HUES48 (cell line): ENCODE measurements around the gene PTPN3.
"Not testable (repeated sequence)": the region's sequence is repeated elsewhere in the genome, so short reads cannot be mapped to it uniquely, and the experiment has no call there.

Source experiments
- H3K27ac ChIP-seq: one replicate; pipeline ENCODE4 v1.7.0; 2013; ENCODE audit warnings: low read depth, low read length, inconsistent platforms
- H3K27me3 ChIP-seq: 2 replicates; pipeline ENCODE4 v1.6.1; 2013; ENCODE audit warnings: mild to moderate bottlenecking, low read length; ENCODE audit not compliant: control insufficient read depth, insufficient read depth
- H3K36me3 ChIP-seq: 2 replicates; pipeline ENCODE4 v1.6.1; 2013; ENCODE audit warnings: low read length; ENCODE audit not compliant: control insufficient read depth, insufficient read depth
- H3K4me1 ChIP-seq: 2 replicates; pipeline ENCODE4 v1.6.1; 2013; ENCODE audit warnings: mild to moderate bottlenecking, low read length; ENCODE audit not compliant: control insufficient read depth, insufficient read depth
- H3K4me3 ChIP-seq: 2 replicates; pipeline ENCODE4 v1.5.1; 2013; ENCODE audit warnings: mild to moderate bottlenecking, low read depth, low read length
- H3K9ac ChIP-seq: 2 replicates; pipeline ENCODE4 v1.6.1; 2013; ENCODE audit warnings: mild to moderate bottlenecking, low read depth, low read length, moderate library complexity
- H3K9me3 ChIP-seq: 2 replicates; pipeline ENCODE4 v1.6.1; 2013; ENCODE audit warnings: low read length; ENCODE audit not compliant: control insufficient read depth, insufficient read depth

PTPN3 gene, protein sequence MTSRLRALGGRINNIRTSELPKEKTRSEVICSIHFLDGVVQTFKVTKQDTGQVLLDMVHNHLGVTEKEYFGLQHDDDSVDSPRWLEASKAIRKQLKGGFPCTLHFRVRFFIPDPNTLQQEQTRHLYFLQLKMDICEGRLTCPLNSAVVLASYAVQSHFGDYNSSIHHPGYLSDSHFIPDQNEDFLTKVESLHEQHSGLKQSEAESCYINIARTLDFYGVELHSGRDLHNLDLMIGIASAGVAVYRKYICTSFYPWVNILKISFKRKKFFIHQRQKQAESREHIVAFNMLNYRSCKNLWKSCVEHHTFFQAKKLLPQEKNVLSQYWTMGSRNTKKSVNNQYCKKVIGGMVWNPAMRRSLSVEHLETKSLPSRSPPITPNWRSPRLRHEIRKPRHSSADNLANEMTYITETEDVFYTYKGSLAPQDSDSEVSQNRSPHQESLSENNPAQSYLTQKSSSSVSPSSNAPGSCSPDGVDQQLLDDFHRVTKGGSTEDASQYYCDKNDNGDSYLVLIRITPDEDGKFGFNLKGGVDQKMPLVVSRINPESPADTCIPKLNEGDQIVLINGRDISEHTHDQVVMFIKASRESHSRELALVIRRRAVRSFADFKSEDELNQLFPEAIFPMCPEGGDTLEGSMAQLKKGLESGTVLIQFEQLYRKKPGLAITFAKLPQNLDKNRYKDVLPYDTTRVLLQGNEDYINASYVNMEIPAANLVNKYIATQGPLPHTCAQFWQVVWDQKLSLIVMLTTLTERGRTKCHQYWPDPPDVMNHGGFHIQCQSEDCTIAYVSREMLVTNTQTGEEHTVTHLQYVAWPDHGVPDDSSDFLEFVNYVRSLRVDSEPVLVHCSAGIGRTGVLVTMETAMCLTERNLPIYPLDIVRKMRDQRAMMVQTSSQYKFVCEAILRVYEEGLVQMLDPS

GRCh38 chr9:109498195-109499092, at the start of gene PTPN3:
Gene PTPN3 (minus strand): TSS chr9:109498307. CDS start chr9:109463434, 34,873 bp downstream.
- Histone ChIP-seq H3K4me1 (peaks cover 6% of the 10 kb centered on the region), H3K36me3 (no peaks in the 10 kb centered on the region), H3K4me3 (peak within 1 kb of the TSS; percentile 63), H3K9ac (no peak within 1 kb of the TSS), H3K27me3 (peaks cover 80% of the 10 kb centered on the region), H3K27ac (no peak within 1 kb of the TSS), H3K9me3 (no peaks in the 10 kb centered on the region)

DNA sequence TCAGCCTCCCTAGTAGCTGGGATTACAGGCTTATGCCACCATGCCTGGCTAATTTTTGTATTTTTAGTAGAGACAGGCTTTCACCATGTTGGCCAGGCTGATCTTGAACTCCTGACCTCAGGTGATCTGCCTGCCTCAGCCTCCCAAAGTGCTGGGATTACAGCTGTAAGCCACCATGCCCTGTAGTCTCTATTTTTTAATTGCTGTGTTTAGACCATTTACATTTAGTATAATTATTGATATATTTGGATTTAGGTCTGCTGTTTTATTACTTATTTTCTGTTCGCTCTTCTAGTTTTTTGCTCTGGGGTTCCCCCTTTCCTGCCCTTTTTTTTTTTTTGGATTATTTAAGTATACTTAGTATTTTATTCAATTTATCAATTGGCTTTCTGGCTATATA, 46.8 kb upstream of the PTPN3 start:
- H3K9me3 ChIP-seq, H3K9ac ChIP-seq, H3K4me1 ChIP-seq, H3K27ac ChIP-seq, H3K4me3 ChIP-seq, H3K36me3 ChIP-seq, H3K27me3 ChIP-seq: not testable (repeated sequence)

- H3K27me3 ChIP-seq = no peaks in the 10 kb centered on the region
- H3K36me3 ChIP-seq = no peaks in the 10 kb centered on the region
- no peaks in the 10 kb centered on the region for H3K4me1 ChIP-seq
- H3K9me3 ChIP-seq = no peaks in the 10 kb centered on the region; the same call in none of the 2 replicates
- H3K27ac ChIP-seq = no peak overlapping the region
- no peak overlapping the region for H3K4me3 ChIP-seq
- H3K9ac ChIP-seq = no peak overlapping the region
Observed at GRCh38 chr9:109542922-109543321, 44.8 kb upstream of the PTPN3 start.

- Histone ChIP-seq H3K36me3 (no peaks in the 10 kb centered on the region), H3K27me3 (no peaks in the 10 kb centered on the region), H3K4me1 (no peaks in the 10 kb centered on the region), H3K4me3 (no peak overlapping the region), H3K9ac (no peak overlapping the region), H3K27ac (no peak overlapping the region), H3K9me3 (no peaks in the 10 kb centered on the region)
Observed at GRCh38 chr9:109538346-109538745, 40.2 kb upstream of the PTPN3 start.

- H3K9ac ChIP-seq = no peak overlapping the region
- no peak overlapping the region for H3K4me3 ChIP-seq
- no peaks in the 10 kb centered on the region for H3K9me3 ChIP-seq
- no peaks in the 10 kb centered on the region for H3K4me1 ChIP-seq
- no peaks in the 10 kb centered on the region for H3K36me3 ChIP-seq
- no peaks in the 10 kb centered on the region for H3K27me3 ChIP-seq
- no peak overlapping the region for H3K27ac ChIP-seq
Observed at GRCh38 chr9:109537288-109537687, 39.2 kb upstream of the PTPN3 start.

DNA sequence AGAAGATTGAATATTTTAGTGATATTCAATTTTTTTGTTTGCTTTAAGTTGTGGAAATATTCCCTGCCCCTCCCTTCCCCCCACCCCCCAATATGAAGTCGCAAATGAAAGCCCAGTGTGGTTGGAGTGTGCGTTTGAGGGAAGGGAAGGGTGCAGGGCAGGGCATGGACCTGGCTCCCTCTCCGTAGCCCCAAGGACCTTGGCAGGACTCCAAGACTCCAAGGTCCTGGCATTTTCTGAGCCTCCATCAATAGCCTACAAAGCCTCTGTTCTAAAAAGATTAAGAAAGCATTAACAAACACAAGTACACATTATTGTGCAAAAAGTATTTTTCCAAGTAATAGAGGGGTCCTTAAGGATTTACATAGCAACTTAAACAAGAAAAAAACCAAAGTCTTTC, 38.8 kb upstream of the PTPN3 start:
- Histone ChIP-seq H3K9me3 (no peaks in the 10 kb centered on the region), H3K4me3 (no peak overlapping the region), H3K9ac (no peak overlapping the region), H3K36me3 (no peaks in the 10 kb centered on the region), H3K27me3 (no peaks in the 10 kb centered on the region), H3K4me1 (no peaks in the 10 kb centered on the region), H3K27ac (no peak overlapping the region)

GRCh38 chr9:109535365-109535764, 37.3 kb upstream of the PTPN3 start:
- H3K4me3 ChIP-seq = no peak overlapping the region
- no peaks in the 10 kb centered on the region for H3K9me3 ChIP-seq
- H3K27ac ChIP-seq = no peak overlapping the region
- no peaks in the 10 kb centered on the region for H3K27me3 ChIP-seq
- no peaks in the 10 kb centered on the region for H3K36me3 ChIP-seq
- H3K4me1 ChIP-seq = no peaks in the 10 kb centered on the region
- no peak overlapping the region for H3K9ac ChIP-seq

DNA sequence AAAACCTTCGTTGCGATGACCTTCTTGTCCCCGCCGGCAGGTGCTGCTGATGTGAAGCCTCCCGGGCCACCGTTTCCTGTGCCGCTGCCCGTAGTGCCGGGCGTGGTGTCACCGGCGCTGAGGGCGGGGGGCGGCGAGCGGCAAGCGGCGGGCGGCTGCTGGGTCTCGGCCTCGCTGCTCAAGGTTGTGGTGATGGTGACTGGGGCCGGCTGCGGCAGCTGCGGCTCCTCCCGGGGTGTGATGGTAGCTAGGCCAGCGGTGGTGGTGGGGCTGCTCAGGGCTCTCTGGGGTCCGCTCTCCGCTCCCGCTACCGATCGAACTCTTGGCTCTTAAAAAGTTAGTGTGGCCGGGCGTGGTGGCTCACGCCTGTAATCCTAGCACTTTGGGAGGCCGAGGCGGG, 36.0 kb upstream of the PTPN3 start:
- H3K27me3 ChIP-seq = no peaks in the 10 kb centered on the region
- H3K4me1 ChIP-seq = no peaks in the 10 kb centered on the region
- no peaks in the 10 kb centered on the region for H3K36me3 ChIP-seq
- H3K9ac ChIP-seq = no peak overlapping the region
- H3K4me3 ChIP-seq = no peak overlapping the region
- H3K9me3 ChIP-seq = no peaks in the 10 kb centered on the region
- H3K27ac ChIP-seq = no peak overlapping the region

DNA sequence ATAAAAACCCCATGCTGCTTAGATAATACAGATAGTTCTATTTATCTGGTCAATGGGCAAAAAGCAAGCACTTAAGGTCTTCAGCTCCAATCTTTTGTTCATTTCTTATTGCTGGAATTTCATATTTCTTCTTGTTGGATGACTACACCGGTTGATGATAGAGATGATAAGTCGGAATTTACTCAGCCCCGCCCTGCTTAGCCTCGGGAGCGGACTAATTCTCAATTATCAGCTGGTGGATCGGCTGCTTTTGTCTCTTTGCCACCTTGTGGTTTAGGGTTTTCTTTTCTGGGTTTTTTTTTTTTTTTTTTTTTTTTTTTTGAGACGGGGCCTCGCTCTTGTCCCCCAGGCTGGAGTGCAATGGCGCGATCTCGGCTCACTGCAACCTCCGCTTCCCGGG, 34.5 kb upstream of the PTPN3 start:
- H3K4me3 ChIP-seq, H3K27ac ChIP-seq, H3K4me1 ChIP-seq, H3K9ac ChIP-seq, H3K27me3 ChIP-seq, H3K9me3 ChIP-seq, H3K36me3 ChIP-seq: not testable (repeated sequence)

- H3K9ac ChIP-seq = no peak overlapping the region
- no peak overlapping the region for H3K4me3 ChIP-seq
- H3K4me1 ChIP-seq = no peaks in the 10 kb centered on the region
- H3K27ac ChIP-seq = no peak overlapping the region
- H3K9me3 ChIP-seq = no peaks in the 10 kb centered on the region
- no peaks in the 10 kb centered on the region for H3K36me3 ChIP-seq
- no peaks in the 10 kb centered on the region for H3K27me3 ChIP-seq
Observed at GRCh38 chr9:109522106-109522505, 24.0 kb upstream of the PTPN3 start.
